GM12892 (cell line): Measurements from ENCODE around the gene SLC24A5.

Experiments used
- POLR2A ChIP-seq: IDR thresholded peaks from 2 replicates; pipeline ENCODE4 v1.6.1; 2011; ENCODE audit warnings: low read depth, low read length, control low read depth
- POLR2AphosphoS5 ChIP-seq: IDR thresholded peaks from 2 replicates; pipeline ENCODE4 v1.6.1; 2011; ENCODE audit warnings: low read depth, low read length, control low read depth
- TAF1 ChIP-seq: IDR thresholded peaks from 2 replicates; pipeline ENCODE4 v1.6.1; 2011; ENCODE audit warnings: low read depth, mild to moderate bottlenecking, control low read depth, low read length, borderline replicate concordance

- TF ChIP-seq POLR2A (no peak), TAF1 (no peak), POLR2AphosphoS5 (no peak)
Measured at GRCh38 chr15:48102167-48102566, 18.6 kb upstream of the SLC24A5 start.
